Limb (tissue), 2 donors: ENCODE data around the gene C5AR1.
"Not testable (repeated sequence)": the region's sequence is repeated elsewhere in the genome, so short reads cannot be mapped to it uniquely, and the experiment has no call there.

Experiments
- DNase-seq, 2 donors: peaks; one replicate each; pipeline ENCODE4 v3.0.0-alpha.2; 2016; ENCODE audit errors: extremely low spot score in 2 of 2

C5AR1 gene

DNA sequence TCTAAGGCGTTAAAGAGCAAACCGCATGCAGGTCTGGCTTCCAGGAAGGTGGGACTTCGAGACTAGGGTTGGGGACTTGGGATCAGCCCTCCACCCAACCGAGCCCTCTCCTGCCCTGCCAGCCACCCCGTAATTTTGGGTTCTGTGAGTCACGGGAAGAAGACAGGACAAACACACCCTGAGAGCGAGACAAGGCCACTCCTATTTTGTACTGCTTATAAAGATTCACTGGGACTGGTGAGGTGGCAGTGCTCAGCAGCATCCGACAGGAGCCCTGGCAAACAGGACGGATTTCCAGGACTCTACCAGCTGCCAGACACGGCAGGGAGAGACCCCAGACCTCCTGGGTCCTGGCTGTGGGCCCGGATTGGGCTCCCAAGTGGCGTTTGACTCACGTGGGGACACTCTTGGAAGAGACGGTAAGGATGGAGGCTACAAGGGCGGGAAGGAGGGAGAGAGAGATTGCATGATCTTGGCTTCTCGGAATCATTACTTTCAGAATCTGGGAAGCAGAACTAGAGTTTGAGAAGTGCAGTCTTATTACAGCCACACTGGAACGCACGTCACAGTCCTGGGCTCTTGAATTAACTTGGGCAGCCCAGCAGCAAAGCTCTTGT is 22.4 kb downstream of the C5AR1 start, which contains the start of gene C5AR2:
Gene C5AR2, plus strand, starts transcription at position 245 of the 617 bp plus-strand sequence. CDS start 8,625 bp downstream, outside the sequence.
- no peak for DNase-seq

DNA sequence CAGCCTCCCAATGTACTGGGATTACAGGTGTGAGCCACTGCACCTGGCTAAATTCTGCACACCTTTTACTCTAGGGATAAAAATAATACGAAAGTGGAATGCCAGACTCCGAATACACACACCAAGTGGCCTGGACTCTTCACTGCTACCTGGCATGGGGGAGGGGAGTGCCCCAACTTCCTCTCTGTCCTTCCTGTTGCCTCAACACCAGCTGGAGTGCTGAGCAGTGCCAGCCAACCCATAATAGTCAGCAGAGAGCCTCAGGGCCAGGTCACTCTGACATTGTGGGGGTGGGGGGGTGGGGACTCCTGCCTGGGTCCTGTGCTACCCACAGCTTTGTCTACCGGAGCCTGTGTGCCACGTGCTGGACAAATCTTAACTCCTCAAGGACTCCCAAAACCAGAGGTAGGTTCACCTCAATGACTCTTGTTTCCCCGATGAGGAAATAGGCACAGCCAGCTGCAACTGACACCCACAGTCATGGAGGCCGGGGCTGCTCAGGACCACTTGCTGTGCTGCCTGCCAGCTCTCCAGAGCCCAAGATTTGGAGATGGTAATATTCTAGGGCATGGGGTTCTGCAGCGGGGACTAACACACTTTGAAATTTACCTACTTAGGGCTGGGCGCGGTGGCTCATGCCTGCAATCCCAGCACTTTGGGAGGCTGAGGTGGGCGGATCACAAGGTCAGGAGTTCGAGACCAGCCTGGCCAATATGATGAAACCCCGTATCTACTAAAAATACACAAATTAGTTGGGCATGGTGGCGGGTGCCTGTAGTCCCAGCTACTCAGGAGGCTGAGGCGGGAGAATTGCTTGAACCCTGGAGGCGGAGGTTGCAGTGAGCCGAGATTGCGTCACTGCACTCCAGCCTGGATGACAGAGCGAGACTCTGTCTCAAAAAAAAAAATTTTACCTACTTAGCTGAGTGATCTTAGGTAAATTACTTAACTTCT is 27.4 kb downstream of the C5AR1 start:
- DNase-seq: not testable (repeated sequence)

DNA sequence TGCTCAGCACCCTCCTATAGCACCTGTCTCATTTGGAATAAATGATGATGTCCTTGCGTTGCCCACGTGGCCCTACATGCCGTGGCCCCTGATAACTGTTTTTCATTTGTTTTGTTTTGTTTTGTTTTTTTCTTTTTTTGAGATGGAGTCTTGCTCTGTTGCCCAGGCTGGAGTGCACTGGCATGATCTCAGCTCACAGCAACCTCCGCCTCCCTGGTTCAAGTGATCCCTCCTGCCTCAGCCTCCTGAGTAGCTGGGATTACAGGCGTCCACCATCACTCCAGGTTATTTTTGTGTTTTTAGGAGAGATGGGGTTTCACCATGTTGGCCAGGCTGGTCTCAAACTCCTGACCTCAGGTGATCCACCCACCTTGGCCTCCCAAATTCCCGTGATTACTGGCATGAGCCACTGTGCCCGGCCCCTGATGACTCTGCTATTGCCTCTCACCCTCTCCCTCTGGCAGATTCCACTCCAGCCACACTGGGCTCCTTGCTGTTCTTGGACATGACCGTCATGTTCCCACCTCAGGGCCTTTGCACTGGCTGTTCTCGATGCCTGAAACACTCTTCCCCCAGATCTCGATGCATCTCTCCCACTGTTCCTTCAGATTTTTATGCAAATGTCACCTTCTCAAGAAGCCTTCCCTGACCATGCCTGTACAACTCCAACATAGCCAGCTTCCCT is 29.7 kb downstream of the C5AR1 start:
- DNase-seq: no peak

DNA sequence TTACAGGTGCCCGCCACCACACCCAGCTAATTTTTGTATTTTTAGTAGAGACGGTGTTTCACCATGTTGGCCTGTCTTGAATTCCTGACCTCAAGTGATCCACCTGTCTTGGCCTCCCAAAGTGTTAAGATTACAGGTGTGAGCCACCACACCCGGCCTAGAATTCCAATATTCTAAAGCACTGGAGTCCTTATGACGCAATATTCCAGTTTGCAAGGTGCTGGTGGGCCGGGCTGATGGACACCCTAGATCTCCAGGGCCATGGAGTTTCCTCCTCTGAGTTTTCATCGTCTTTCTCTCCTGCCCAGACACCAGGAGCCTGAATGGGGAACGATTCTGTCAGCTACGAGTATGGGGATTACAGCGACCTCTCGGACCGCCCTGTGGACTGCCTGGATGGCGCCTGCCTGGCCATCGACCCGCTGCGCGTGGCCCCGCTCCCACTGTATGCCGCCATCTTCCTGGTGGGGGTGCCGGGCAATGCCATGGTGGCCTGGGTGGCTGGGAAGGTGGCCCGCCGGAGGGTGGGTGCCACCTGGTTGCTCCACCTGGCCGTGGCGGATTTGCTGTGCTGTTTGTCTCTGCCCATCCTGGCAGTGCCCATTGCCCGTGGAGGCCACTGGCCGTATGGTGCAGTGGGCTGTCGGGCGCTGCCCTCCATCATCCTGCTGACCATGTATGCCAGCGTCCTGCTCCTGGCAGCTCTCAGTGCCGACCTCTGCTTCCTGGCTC is 31.0 kb downstream of the C5AR1 start:
- DNase-seq: no peak

DNA sequence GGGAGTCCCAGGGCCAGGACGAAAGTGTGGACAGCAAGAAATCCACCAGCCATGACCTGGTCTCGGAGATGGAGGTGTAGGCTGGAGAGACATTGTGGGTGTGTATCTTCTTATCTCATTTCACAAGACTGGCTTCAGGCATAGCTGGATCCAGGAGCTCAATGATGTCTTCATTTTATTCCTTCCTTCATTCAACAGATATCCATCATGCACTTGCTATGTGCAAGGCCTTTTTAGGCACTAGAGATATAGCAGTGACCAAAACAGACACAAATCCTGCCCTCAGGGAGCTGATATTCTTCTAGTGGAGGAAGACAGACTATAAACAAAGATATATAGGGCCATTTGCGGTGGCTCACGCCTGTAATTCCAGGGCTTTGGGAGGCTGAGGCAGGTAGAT is 32.1 kb downstream of the C5AR1 start:
- no peak for DNase-seq

DNA sequence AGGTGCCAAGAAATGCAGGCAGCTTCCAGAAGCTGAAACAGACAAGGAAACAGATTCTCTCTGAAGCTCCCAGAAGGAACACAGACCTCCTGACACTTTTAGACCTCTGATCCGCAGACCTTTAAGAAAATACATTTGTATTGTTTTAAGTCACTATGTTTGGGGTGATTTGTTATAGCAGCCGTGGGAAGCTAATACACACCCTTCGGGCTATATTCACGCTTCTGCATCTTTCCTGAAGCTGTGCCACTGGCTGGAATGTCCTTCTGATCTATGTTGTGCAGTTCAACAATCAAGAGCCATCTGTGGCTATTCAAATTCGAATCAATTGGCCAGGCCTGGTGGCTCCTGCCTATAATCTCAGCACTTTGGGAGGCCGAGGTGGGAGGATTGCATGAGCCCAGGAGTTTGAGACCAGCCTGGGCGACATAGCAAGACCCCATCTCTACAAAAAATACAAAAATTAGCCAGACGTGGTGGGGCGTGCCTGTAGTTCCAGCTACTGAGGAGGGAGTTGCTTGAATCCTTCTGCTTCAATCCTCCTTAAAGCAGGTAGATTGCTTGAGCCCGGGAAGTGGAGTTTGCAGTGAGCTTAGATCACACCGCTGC is 33.6 kb downstream of the C5AR1 start:
- no peak for DNase-seq

DNA sequence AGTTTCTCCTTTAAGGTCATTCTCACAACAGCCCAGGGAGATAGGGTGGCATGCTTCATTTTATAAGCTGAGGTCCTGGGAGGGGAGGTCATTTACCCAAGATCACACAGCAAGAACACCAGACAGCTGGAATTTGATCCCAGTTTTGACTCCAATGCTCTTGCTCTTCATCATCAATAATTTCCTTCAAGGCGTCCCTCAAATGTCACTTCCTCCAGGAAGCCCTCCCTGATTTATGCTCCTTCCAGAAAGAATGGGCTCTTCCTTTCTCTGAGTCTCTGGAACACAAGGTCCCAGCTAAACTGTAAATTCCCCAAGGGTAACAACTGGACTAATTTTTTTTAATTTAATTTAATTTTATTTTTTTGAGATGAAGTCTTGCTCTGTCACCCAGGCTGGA is 34.8 kb downstream of the C5AR1 start:
- no peak for DNase-seq

DNA sequence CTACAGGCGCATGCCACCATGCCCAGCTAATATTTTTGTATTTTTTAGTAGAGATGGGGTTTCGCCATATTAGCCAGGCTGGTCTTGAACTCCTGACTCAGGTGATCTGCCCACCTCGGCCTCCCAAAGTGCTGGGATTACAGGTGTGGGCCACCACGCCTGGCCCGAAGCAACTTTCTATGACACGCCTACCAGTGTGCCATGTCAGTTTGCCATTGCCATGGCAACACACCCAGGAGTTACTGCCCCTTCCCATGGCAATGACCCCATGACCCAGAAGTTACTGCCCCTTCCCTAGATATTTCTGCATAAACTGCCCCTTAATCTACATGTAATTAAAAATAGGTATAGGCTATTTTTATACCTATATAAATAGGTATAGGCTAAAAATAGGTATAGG is 36.4 kb downstream of the C5AR1 start:
- DNase-seq: not testable (repeated sequence)

DNA sequence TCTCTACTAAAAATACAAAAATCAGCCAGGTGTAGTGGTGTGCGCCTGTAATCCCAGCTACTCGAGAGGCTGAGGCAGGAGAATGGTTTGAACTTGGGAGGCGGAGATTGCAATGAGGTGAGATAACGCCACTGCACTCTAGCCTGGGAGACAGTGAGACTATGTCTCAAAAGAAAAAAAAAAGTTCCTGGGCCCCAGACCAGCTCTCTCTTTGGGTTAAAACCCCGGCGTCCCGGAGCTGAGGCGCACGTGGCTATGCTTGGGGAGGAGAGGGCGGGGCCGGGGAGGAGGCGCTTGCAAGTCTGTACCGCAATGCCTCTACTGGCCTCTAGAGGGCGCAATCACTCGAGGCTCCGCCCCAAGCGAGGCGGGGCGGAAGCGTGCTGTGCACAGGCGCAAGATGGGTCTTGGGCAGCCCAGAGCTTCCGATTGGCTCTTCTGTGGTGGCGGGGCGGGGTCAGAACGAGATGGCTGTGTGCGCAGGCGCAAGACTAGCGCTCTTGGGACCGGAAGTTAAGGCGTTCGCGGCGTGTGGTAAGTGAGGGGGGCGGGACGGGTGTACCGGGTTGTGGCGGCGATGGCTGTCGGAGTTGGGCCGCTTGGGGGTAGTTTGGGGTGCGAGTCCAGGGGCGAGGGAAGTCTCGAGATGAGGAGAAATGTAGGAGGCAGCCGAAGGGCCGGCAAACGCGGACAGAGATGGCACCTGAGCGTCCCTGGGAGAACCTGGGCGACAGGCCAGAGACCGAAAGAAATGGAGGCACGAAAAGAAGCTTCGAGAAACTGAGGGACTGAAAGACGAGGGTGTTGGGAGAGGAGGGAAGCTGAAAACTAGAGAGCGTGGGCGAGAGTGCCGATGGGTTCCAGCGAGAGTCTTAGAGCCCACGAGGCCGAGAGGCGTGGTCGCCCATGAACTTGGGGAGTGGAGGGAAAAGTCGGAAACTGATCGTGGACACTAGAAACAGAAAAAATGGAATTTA is 39.4 kb downstream of the C5AR1 start, which contains the start of gene DHX34:
Gene DHX34, plus strand, starts transcription at position 497 of the 977 bp plus-strand sequence. CDS start 3,716 bp downstream, outside the sequence.
- DNase-seq: peak; percentile 99

DNA sequence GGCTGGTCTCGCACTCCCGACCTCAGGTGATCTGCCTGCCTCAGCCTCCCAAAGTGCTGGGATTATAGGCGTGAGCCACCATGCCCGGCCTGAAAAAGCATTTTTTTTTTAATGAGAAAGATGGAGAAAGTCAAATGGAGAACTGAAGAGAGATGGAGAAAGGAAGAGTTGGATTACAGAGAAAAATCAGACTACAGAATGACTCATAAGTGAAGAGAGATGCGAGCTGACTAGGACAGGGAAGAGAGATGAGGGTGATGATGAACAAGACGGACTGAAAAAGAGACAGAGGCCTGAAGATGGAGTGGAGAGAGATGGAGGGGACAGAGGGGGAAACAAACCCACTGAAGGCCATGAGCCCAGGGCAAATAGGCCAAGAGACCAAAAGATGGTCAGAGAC is 41.0 kb downstream of the C5AR1 start:
- DNase-seq: no peak

DNA sequence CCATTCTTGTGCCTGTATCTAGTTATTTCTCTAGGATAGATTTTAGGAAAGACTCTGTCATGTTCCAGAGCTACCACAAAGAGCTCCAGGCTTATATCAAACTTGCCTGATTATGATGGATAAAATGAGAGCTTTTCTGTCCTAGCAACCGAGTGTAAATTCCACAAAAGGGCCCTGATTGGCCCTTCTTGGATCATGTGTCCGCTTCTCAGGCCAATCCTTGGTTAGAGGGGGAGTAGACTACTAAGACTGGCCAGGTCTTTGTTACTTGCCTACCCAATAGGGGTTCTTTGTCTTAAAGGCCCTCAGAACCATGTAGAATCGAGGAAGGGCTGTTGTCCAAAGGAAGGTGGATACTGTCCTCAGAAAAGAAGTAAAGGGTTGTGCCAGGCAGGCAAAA is 41.9 kb downstream of the C5AR1 start:
- no peak for DNase-seq

DNA sequence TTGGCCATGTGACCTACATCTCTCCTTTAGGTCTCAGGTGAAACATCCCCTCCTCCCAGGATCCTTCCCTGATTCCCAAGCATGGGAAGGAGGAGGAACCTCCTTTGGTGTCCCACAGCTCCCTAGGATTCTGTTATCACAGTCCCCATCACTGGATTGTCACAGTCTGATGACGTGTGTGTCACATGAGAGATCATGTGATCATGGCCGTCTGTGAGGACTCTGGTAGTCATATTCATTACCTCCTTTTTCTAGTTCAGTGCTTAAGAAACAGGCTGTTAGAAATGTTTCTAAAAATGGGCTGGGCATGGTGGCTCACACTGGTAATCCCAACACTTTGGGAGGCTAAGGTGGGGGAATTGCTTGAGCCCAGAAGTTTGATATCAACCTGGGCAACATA is 42.4 kb downstream of the C5AR1 start:
- DNase-seq: no peak

DNA sequence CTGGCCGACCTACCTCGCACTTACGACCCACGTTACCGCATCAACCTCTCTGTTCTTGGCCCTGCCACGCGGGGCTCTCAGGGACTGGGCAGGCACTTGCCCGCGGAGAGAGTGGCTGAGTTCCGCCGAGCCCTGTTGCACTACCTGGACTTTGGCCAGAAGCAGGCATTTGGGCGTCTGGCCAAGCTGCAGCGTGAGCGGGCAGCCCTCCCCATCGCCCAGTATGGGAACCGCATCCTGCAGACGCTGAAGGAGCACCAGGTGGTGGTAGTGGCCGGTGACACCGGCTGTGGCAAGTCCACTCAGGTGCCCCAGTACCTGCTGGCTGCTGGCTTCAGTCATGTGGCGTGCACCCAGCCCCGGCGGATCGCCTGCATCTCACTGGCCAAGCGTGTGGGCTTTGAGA is 43.6 kb downstream of the C5AR1 start:
- DNase-seq: no peak

DNA sequence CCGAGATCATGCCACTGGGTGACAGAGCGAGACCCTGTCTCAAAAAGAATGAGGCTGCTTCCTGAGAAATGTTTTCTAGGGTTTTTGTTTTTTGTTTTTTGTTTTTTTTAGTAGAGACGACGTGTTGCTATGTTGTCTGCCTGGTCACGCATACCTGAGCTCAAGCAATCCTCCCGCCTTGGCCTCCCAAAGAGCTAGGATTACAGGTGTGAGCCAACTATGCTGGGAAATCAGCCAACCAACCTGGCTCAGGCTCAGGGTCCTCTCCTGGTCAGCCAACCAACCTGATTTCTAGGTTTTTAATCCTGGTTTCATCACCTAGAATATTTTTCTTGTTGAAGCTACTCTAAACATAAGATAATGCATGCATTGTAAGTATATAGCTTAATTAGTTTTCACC is 47.2 kb downstream of the C5AR1 start:
- no peak for DNase-seq

DNA sequence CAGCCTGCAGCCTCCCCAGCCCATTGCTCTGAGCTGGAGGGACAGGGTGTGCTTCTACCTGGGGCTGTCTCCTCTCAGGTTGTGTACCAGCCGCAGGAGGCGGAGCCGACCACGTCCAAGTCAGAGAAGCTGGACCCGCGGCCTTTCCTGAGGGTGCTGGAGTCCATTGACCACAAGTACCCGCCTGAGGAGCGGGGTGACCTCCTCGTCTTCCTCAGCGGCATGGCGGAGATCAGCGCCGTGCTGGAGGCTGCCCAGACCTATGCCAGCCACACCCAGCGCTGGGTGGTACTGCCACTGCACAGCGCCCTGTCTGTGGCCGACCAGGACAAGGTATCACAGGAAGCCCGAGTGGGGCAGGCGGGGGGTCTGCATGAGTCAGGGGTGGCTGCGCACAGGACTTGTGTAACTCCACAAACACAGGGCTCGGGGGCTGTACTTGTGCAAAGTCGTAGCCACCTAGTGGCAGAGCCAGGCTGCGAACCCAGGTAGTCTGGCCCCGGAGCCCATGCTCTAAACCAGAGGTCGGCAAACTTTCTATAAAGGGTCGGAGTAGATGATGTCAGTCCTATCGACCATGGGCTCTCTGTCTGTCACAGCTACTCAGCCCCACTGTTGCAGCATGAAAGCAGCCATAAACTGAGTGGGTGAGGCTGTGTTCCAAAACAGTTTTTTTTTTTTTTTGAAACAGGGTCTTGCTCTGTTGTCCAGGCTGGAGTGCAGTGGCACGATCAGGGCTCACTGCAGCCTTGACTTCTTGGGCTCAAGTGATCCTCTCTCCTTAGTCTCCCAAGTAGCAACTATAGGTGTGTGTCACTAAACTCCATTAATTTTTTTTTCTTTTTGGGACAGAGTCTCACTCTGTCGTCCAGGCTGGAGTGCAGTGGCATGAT is 48.4 kb downstream of the C5AR1 start:
- no peak for DNase-seq

DNA sequence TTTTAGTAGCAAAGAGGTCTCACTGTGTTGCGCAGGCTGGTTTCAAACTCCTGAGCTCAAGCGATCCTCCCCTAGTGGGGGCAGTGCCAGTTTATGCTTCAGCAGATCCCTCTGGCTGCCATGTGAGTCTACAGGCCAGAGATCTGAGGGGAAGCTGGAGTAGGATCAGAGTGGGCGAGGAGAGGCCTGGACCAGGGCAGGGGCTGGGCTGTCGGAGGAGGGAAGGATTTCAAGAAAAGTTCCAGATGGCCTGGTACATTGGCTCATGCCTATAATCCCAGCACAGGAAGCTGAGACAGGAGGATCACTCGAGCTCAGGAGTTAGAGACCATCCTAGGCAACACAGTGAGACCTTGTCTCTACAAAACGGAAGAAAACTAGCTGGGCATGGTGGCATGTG is 49.3 kb downstream of the C5AR1 start:
- DNase-seq: no peak

DNA sequence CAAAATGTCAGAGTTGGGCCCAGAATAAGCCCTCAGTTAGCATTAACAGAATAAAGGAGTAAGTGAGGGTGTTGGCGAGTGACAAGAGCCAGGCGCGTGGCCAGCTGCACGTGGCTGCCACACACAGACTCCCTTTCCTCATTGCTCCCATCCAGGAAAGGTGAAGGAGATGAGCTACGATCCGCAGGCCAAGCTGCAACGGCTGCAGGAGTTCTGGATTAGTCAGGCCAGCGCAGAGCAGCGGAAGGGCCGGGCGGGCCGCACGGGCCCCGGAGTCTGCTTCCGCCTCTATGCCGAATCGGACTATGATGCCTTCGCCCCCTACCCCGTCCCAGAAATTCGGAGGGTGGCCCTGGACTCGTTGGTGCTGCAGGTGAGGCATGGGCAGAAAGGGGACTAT is 52.7 kb downstream of the C5AR1 start:
- no peak for DNase-seq

DNA sequence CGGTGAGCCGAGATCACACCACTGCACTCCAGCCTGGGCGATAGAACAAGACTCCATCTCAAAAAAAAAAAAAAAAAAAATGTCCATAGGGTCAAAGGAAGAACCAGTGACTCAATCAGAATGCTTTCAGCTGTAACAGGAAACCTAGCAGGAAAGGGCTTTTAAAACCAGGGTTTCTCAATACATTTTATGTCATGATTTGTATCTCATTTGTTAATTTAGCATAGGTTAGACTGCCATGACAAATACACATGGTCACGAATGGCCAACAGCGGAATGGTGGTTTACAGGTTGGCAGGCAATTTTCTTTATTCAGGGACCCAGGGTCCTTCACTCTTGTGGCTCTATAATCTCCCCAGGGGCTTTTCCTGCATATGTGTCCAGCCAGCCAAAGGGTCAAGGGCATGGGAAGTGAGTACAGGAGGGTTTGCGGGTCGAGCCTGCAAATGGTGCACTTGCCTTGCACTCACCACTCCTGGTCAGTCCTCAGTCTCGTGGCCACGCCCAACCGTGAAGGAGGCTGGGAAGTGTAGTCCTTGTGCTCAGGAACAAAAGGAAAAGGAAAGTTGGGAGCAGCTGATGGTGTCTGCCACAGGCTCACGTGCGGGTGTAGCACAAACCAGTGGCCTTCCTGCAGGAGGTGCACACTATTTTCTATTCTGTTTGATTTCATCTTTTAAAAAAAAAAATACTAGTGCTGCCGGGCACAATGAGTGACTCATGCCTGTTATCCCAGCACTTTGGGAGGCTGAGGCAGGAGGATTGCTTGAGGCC is 54.3 kb downstream of the C5AR1 start:
- DNase-seq: no peak
